GM21619 (cell line): ENCODE data around the gene SRD5A2.

Source experiments
- ATAC-seq: cut with Tn5 transposase; IDR thresholded peaks from one replicate; pipeline ENCODE4 v1.9.1; 2021; ENCODE audit not compliant: unreplicated experiment

The SRD5A2 gene

DNA sequence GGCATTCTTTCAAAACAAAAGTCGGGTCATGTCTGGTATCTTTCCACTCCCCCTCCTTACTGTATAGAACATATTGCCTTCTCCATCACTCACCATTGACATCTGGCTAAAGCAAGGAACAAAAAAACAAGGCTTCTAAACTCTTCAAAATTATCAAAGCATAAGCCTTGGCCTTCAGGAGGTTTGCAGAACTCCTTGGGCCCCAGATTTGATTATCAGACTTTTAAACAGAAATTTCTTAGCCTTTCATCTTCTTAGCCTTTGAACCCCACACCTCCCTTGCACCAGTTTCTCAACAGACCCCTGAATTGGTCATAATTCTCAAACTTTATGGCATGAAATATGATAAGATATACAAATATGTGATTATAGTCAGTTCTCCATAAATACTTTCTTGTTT lies 106.4 kb downstream of the SRD5A2 start:
- ATAC-seq, result no peak
